GM18867 (cell line): Measurements from ENCODE around the gene TEX53.

Source experiments
- ATAC-seq: cut with Tn5 transposase; IDR thresholded peaks from one replicate; pipeline ENCODE4 v1.9.1; 2021; ENCODE audit warnings: mild to moderate bottlenecking, moderate library complexity; ENCODE audit not compliant: unreplicated experiment

Gene TEX53

DNA sequence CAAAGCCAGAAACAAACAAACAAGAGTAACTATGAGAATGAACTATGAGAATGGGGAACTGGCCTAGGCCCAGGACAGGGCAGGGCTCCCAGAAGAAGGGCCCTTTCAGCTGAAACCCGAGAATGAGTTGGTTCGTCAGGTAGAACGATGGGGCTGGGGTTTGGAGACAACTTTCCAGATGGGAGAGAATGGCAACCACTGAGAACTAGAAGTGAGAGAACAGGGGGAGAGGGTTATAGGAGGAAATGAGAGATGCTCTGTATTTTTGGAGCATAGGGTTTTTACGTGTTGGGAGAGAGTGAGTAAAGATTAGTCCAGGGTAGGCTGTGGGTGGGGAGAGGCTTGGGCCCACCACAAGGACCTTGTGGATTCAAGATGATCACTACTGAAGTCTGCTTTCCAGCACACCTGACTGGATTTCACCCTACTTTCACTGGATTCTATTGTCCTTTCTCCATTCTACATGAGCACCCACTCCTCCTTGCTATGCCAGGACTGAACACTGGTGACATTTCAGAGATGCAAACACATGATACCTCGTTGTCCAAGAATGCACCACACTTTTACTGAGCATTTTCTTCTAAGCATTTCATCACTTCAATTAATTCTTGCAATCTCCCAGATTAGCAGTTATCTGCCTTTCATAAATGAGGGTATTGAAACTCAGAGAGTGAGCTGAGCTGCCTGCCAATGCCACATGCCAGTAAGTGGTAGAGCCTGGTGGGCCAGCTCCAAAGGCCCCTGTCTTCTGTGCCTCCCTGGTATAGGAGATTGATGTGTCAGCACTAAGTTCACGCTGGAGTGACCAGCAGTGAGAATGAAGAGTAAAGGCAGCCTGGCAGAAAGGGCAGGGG, 49.7 kb downstream of the TEX53 start:
- ATAC-seq, result peak; percentile 26

DNA sequence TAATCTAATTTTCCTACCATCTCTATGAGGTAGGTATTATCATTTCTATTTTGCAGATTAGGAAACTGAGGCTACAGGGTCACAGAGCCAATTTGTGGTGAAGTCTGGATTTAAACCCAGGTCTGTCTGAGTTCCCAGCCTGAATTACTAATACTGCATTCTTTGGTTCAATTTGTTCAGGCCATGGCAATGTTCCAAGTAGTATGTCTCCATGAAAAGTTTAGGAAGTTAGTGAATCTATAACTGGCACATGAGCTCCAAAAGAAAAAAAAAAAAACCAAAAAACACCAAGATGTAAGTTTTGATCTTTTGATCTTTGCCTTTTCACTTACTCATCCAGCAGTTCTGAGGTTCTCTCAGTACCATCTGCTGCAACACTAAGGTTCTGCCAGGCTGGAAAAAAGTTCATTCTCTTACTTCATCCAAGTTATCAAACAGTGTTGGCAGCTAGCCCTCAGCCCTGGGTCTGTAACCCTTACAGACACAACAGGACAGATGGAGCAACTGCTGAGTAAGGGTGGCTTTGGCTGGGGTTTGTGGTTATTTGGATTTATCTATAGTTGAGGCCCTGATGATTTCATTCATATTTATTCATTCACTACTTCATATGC, 50.9 kb downstream of the TEX53 start:
- no peak for ATAC-seq
